NCI-H82 treated with DMSO at 0.1 percent for 48 hours (cell line): ENCODE measurements around the gene ZDHHC11B.

Experiments used
- DNase-seq: peaks from one replicate; lab custom pipeline; 2025; ENCODE audit not compliant: unreplicated experiment; lab: John Stamatoyannopoulos, UW

ZDHHC11B gene

DNA sequence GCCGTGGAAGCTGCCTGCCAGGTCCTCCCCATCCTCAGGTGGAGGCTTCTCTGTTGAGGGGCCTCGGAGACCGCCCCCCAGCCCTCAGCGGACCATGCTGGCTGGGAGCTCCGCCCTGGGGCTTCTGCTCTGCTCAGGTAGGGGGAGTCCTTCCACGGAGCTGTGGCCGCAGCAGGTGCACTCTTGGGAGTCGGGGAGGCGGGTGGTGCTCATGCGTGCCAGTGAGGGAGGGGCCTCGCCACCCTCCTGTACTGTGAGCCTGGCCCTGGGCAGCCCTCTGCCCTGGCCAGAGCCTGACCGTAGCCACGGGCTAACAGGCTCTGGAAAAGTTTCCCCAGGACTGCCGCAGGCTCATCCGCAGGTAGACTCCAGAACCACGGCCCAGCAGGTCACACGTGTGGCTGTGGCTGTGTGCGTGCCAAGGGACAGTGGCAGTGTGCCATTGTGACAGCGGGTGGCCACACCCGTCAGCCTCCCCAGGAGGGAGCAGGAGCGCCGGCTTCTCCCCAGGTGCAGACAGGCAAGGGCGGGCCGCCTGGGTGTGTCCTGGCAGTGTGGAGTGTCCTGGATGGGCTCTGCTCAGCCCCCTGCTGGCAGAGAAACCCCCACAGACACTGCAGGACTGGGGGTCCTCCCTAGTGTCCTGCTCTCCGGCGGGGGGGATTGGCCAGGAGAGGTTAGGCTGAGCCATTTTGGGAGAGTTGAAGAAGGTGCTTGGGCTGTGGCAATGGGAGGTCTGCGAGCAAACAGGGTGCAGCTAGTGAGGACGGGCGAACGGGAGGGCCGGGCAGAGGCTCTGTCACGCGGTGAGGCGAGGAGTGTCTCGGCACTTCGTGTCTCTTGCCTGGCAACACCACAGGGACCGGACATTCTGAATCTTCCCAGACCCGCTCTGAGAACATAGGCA lies 120.8 kb downstream of the ZDHHC11B start:
- no peak for DNase-seq

DNA sequence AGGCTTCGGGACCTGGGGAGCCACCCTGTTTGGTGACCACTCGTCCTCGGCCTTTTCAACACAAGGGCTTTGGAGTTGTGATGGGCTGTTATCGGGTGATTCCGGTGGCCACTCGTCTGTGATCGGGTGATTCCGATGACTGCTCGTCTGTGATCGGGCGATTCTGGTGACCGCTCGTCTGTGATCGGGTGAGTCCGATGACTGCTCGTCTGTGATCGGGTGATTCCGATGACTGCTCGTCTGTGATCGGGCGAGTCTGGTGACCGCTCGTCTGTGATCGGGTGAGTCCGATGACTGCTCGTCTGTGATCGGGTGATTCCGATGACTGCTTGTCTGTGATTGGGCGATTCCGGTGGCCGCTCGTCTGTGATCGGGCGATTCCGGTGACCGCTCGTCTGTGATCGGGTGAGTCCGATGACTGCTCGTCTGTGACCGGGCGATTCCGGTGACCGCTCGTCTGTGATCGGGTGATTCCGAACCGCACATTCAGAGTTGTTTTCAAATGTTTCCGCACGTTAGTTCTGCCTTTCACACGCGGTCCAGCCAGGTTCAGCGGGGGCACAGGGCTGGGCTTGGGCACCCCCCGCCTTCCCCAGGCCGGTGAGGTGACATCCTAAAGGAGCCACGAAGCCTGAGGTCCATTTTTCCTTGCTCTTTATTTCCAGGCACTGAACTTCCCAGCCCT lies 121.6 kb downstream of the ZDHHC11B start:
- DNase-seq: no peak

GRCh38 chr5:661891-662750 lies 122.4 kb downstream of the ZDHHC11B start:
- DNase-seq: no peak

DNA sequence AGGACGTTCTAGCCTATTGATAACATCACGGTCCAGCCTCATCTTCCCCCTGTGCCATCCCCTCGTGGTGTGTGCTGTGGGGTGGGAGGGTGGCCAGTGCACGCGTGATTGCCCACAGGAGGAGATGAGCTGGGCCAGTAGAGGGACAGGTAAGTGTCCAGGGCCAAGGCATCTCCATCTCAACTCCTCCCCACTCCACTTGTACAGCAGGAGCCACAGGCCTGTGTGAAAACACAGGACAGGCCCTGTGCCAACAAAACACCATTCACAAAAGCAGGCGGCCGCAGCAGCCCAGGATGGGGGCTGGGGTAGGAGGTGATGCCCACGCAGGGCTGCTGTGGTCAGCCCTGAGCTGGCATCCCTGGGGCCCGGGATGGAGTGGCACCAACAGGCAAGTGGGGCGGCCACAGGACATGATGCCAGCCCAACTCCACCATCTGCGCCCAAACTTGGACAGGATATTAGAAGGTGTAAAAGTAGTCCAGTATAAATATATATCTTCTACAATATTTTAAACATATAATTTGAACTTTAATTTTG lies 124.0 kb downstream of the ZDHHC11B start:
- no peak for DNase-seq
